Neutrophil (primary cell): ENCODE measurements around the gene KIAA0825.

Experiments
- H3K27ac ChIP-seq: fragments of 200-600 bp; sonication (generic); 2 replicates; pipeline ENCODE4 v1.5.1; 2016; ENCODE audit warnings: mild to moderate bottlenecking, moderate library complexity
- H3K27me3 ChIP-seq: fragments of 200-600 bp; sonication (generic); 2 replicates; pipeline ENCODE4 v1.6.0; 2016; ENCODE audit warnings: mild to moderate bottlenecking
- H3K36me3 ChIP-seq: fragments of 200-600 bp; sonication (generic); 2 replicates; pipeline ENCODE4 v1.5.1; 2017
- H3K4me1 ChIP-seq, 2 experiments: fragments of 200-600 bp in 1 of 2; sonication (generic) in 1 of 2; 1 replicate in 1 of 2; 2 replicates in 1 of 2; pipeline versions ENCODE4 v1.5.1 to v1.6.1; 2013 to 2016; ENCODE audit warnings: low read depth in 1 of 2, low read length in 1 of 2, mild to moderate bottlenecking in 1 of 2, moderate library complexity in 1 of 2; ENCODE audit not compliant: control insufficient read depth in 1 of 2, insufficient read depth in 1 of 2
- H3K4me3 ChIP-seq, 2 experiments: fragments of 200-600 bp in 1 of 2; sonication (generic) in 1 of 2; 1 replicate in 1 of 2; 2 replicates in 1 of 2; pipeline ENCODE4 v1.5.1; 2013 to 2016; ENCODE audit warnings: low read depth in 1 of 2, low read length in 1 of 2, mild to moderate bottlenecking in 1 of 2, moderate library complexity in 1 of 2
- H3K9me3 ChIP-seq: fragments of 200-600 bp; sonication (generic); 2 replicates; pipeline ENCODE4 v1.5.1; 2016
- TF ChIP-seq, protein P1 (sequence below): fragments of 200-600 bp; sonication (generic); IDR thresholded peaks from 2 replicates; pipeline ENCODE4 v1.5.1; 2016; ENCODE audit warnings: antibody characterized with exemption

KIAA0825 gene

GRCh38 chr5:94168151-94168550 lies 450.3 kb downstream of the KIAA0825 start:
- Histone ChIP-seq H3K4me1 (peaks cover 3 to 8% of the 10 kb centered on the region in 2 experiments), H3K27me3 (no peaks in the 10 kb centered on the region), H3K9me3 (no peaks in the 10 kb centered on the region), H3K27ac (no peak overlapping the region), H3K4me3 (no peak overlapping the region), H3K36me3 (no peaks in the 10 kb centered on the region)
- TF ChIP-seq, protein P1, sequence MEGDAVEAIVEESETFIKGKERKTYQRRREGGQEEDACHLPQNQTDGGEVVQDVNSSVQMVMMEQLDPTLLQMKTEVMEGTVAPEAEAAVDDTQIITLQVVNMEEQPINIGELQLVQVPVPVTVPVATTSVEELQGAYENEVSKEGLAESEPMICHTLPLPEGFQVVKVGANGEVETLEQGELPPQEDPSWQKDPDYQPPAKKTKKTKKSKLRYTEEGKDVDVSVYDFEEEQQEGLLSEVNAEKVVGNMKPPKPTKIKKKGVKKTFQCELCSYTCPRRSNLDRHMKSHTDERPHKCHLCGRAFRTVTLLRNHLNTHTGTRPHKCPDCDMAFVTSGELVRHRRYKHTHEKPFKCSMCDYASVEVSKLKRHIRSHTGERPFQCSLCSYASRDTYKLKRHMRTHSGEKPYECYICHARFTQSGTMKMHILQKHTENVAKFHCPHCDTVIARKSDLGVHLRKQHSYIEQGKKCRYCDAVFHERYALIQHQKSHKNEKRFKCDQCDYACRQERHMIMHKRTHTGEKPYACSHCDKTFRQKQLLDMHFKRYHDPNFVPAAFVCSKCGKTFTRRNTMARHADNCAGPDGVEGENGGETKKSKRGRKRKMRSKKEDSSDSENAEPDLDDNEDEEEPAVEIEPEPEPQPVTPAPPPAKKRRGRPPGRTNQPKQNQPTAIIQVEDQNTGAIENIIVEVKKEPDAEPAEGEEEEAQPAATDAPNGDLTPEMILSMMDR = no peak

DNA sequence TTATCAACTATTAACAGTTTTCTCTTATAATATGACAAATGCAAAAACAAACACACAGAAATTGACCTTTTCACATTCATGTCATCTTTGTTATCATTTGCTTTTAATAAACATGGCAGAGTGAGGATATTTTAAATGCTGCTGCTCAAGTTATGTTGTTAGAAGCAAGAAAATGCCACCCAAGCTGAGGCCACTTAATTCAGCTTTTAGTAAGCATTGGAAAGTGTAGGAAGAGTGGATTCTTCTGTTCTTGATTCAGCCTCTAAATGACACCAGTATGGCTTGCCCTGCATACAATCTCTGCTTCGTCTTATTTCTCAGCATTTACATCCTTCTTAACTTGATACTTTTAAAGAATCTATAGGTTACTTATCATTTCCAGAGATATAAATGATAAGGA lies 456.6 kb downstream of the KIAA0825 start:
- Histone ChIP-seq H3K4me1 (peaks cover 3 to 8% of the 10 kb centered on the region in 2 experiments), H3K27me3 (no peaks in the 10 kb centered on the region), H3K27ac (no peak overlapping the region), H3K4me3 (no peak overlapping the region), H3K9me3 (no peaks in the 10 kb centered on the region), H3K36me3 (no peaks in the 10 kb centered on the region)
- TF ChIP-seq, protein P1 = no peak

DNA sequence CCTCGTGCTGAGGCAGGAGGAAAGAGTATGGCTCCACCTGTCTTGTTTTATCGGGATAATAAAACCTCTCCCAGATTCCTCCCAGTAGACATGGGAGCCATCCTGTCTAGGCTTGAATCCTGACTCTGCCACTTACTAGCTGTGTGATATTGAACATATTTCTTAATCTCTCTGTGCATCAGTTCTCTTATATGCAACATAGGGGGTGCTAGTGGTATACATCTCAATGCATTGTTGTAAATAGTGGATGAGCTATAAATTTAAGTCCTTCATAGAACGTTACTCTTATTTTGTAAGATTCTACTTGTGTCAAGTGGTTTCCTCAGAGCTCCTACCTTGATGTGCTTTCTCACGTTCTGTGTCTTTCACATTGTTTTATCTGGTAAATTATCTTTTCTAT lies 459.3 kb downstream of the KIAA0825 start:
- no peaks in the 10 kb centered on the region for H3K9me3 ChIP-seq
- TF ChIP-seq, protein P1 = no peak
- H3K4me3 ChIP-seq = no peak overlapping the region
- no peak overlapping the region for H3K27ac ChIP-seq
- no peaks in the 10 kb centered on the region for H3K36me3 ChIP-seq
- H3K4me1 ChIP-seq = no peaks in the 10 kb centered on the region
- H3K27me3 ChIP-seq = no peaks in the 10 kb centered on the region

- TF ChIP-seq, protein P1 = no peak
- Histone ChIP-seq H3K27ac (no peak overlapping the region), H3K27me3 (no peaks in the 10 kb centered on the region), H3K9me3 (no peaks in the 10 kb centered on the region), H3K36me3 (no peaks in the 10 kb centered on the region), H3K4me3 (no peak overlapping the region), H3K4me1 (no peaks in the 10 kb centered on the region)
These were observed 460.5 kb downstream of the KIAA0825 start for GRCh38 chr5:94157704-94158539.

- Histone ChIP-seq H3K4me3 (no peak overlapping the region), H3K27me3 (no peaks in the 10 kb centered on the region), H3K27ac (no peak overlapping the region), H3K9me3 (no peaks in the 10 kb centered on the region), H3K36me3 (no peaks in the 10 kb centered on the region), H3K4me1 (no peaks in the 10 kb centered on the region)
- TF ChIP-seq, protein P1 = no peak
These were observed 463.7 kb downstream of the KIAA0825 start for GRCh38 chr5:94154672-94155071.
